ENCODE results near the gene YBEY.

DNA sequence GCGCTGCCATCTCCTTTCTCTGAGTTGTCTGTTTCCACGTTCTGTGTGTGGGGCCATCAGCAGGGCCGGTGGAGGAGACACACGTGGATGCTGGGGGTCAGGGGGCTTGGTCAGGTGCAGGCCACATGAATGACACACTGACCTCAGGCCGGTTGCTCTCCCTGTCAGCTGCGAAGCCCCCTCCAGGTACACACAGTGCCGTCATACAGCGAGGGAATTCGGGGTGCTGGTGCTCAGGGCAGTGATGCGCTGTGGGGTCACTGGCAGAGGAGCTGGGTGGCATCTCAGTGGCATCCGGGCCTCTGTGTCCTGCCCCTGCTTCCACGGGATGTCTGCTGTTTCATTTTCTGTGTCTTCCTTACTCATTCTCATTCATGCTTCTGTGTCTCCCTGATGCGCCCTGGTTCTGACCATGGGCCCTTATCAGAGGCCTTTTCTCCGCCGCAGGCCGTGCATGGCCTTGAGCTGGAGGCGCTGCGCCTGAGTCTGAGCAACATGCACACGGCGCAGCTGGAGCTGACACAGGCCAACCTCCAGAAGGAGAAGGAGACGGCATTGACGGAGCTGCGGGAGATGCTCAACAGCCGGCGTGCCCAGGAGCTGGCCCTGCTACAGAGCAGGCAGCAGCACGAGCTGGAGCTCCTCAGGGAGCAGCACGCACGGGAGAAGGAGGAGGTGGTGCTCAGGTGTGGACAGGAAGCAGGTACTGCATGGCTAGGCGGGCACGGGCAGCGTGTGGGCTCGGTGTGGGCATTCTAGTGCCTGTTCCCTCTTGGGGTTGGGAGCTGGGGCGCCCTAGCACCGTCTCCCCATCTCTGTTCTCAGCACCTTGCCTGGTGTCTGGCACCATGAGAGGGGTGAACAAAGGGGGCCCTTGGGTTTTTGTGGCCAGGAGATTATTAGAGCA is 60.4 kb downstream of the YBEY start:
- TF ChIP-seq, protein P1, sequence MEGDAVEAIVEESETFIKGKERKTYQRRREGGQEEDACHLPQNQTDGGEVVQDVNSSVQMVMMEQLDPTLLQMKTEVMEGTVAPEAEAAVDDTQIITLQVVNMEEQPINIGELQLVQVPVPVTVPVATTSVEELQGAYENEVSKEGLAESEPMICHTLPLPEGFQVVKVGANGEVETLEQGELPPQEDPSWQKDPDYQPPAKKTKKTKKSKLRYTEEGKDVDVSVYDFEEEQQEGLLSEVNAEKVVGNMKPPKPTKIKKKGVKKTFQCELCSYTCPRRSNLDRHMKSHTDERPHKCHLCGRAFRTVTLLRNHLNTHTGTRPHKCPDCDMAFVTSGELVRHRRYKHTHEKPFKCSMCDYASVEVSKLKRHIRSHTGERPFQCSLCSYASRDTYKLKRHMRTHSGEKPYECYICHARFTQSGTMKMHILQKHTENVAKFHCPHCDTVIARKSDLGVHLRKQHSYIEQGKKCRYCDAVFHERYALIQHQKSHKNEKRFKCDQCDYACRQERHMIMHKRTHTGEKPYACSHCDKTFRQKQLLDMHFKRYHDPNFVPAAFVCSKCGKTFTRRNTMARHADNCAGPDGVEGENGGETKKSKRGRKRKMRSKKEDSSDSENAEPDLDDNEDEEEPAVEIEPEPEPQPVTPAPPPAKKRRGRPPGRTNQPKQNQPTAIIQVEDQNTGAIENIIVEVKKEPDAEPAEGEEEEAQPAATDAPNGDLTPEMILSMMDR (IDR thresholded peaks at IDR 0.05): no peak
- no peak for TF ChIP-seq POLR2A (IDR thresholded peaks at IDR 0.05)

Data from Peyer's patch (tissue), 4 donors.